ENCODE data around the gene OLFML3.

GRCh38 chr1:113995382-113995781 lies 16.1 kb downstream of the OLFML3 start:
- no peak for TF ChIP-seq POLR2A (IDR thresholded peaks at IDR 0.05; ENCODE audit: low read depth, low read length)
- no peak for TF ChIP-seq CTCF (IDR thresholded peaks at IDR 0.05; ENCODE audit: extremely low read depth in 1 of 2, insufficient read depth in 1 of 2, low read depth in 1 of 2, low read length in 2 of 2)
- no peak for TF ChIP-seq EZH2 (IDR thresholded peaks at IDR 0.05; ENCODE audit: borderline replicate concordance, low read depth, low read length, severe bottlenecking)
- TF ChIP-seq POLR2AphosphoS5 (IDR thresholded peaks at IDR 0.05; ENCODE audit: insufficient read depth, low read depth, low read length) = no peak
- no peak for TF ChIP-seq MYC (IDR thresholded peaks at IDR 0.05; ENCODE audit: low read depth, low read length)
- TF ChIP-seq MAX (IDR thresholded peaks at IDR 0.05; ENCODE audit: insufficient read depth, insufficient read length) = no peak
- TF ChIP-seq JUN (IDR thresholded peaks at IDR 0.05; ENCODE audit: borderline replicate concordance, insufficient read depth, insufficient read length, low read depth) = no peak
- no peak for TF ChIP-seq FOS (IDR thresholded peaks at IDR 0.05; ENCODE audit: borderline replicate concordance, insufficient read depth, low read length)
